H9 (cell line): ENCODE data around the gene PACS1. TPM values are rescaled to one million over a fixed set of nuclear protein-coding genes. Genes with fewer than 3 reads are reported as not detected.

Experiments
- DNase-seq: peaks from one replicate; pipeline ENCODE4 v3.0.0-alpha.2; 2017
- H2AFZ ChIP-seq: one replicate; pipeline ENCODE4 v1.6.1; 2013; ENCODE audit warnings: mild to moderate bottlenecking, low read length, control low read depth, moderate library complexity
- H2AK5ac ChIP-seq: 2 replicates; pipeline ENCODE4 v1.6.1; 2013; ENCODE audit warnings: low read length, control low read depth, mixed read lengths; ENCODE audit not compliant: insufficient read length
- H2BK120ac ChIP-seq: one replicate; pipeline ENCODE4 v1.6.1; 2013; ENCODE audit warnings: low read depth, mild to moderate bottlenecking, low read length, control low read depth, inconsistent platforms; ENCODE audit not compliant: poor library complexity, severe bottlenecking
- H2BK12ac ChIP-seq: 2 replicates; pipeline ENCODE4 v1.6.1; 2013; ENCODE audit warnings: low read length, control low read depth, mixed read lengths, low read depth; ENCODE audit not compliant: insufficient read length
- H2BK15ac ChIP-seq: 2 replicates; pipeline ENCODE4 v1.6.1; 2013; ENCODE audit warnings: low read depth, low read length, control low read depth
- H2BK20ac ChIP-seq: one replicate; pipeline ENCODE4 v1.6.1; 2013; ENCODE audit warnings: low read depth, mild to moderate bottlenecking, low read length, control low read depth, inconsistent platforms; ENCODE audit not compliant: poor library complexity, severe bottlenecking
- H2BK5ac ChIP-seq: 2 replicates; pipeline ENCODE4 v1.6.1; 2013; ENCODE audit warnings: low read length, control low read depth, mixed read lengths; ENCODE audit not compliant: insufficient read length
- H3K14ac ChIP-seq: 2 replicates; pipeline ENCODE4 v1.6.1; 2013; ENCODE audit warnings: low read length, control low read depth; ENCODE audit not compliant: insufficient read depth
- H3K18ac ChIP-seq: 2 replicates; pipeline ENCODE4 v1.6.1; 2013; ENCODE audit warnings: low read depth, mild to moderate bottlenecking, mixed read lengths, low read length, control low read depth; ENCODE audit not compliant: insufficient read length
- H3K23ac ChIP-seq: 2 replicates; pipeline ENCODE4 v1.6.1; 2013; ENCODE audit warnings: low read length, control low read depth, mixed read lengths, low read depth; ENCODE audit not compliant: insufficient read length
- H3K23me2 ChIP-seq: 2 replicates; pipeline ENCODE4 v1.6.1; 2013; ENCODE audit warnings: low read depth, mild to moderate bottlenecking, mixed read lengths, low read length, control low read depth; ENCODE audit not compliant: insufficient read length, poor library complexity, severe bottlenecking
- H3K27ac ChIP-seq: 2 replicates; pipeline ENCODE4 v1.5.1; 2013; ENCODE audit warnings: low read length, control low read depth, mixed read lengths, low read depth; ENCODE audit not compliant: insufficient read length
- H3K27me3 ChIP-seq: 2 replicates; pipeline ENCODE4 v1.6.1; 2013; ENCODE audit warnings: low read length, control low read depth, inconsistent platforms; ENCODE audit not compliant: insufficient read depth
- H3K4ac ChIP-seq: 2 replicates; pipeline ENCODE4 v1.6.1; 2013; ENCODE audit warnings: low read depth, mild to moderate bottlenecking, control low read depth, inconsistent platforms, low read length, moderate library complexity
- H3K4me1 ChIP-seq: 2 replicates; pipeline ENCODE4 v1.6.1; 2013; ENCODE audit warnings: low read length, control low read depth, inconsistent platforms; ENCODE audit not compliant: insufficient read depth
- H3K4me2 ChIP-seq: 2 replicates; pipeline ENCODE4 v1.6.1; 2013; ENCODE audit warnings: low read length, control low read depth, mixed read lengths; ENCODE audit not compliant: insufficient read length, insufficient read depth
- H3K56ac ChIP-seq: 2 replicates; pipeline ENCODE4 v1.6.1; 2013; ENCODE audit warnings: low read depth, mild to moderate bottlenecking, mixed read lengths, low read length, control low read depth; ENCODE audit not compliant: insufficient read length
- H3K79me1 ChIP-seq: 2 replicates; pipeline ENCODE4 v1.6.1; 2013; ENCODE audit warnings: low read depth, mild to moderate bottlenecking, moderate library complexity, low read length, control low read depth, inconsistent platforms; ENCODE audit not compliant: insufficient read depth, poor library complexity, severe bottlenecking
- H3K79me2 ChIP-seq: 2 replicates; pipeline ENCODE4 v1.6.1; 2013; ENCODE audit warnings: low read length, control low read depth, inconsistent platforms; ENCODE audit not compliant: insufficient read depth
- H3K9ac ChIP-seq: 2 replicates; pipeline ENCODE4 v1.6.1; 2013; ENCODE audit warnings: low read length, control low read depth, mixed read lengths; ENCODE audit not compliant: insufficient read length; ENCODE audit errors: extremely low read depth
- H3K9me3 ChIP-seq: one replicate; pipeline ENCODE4 v1.6.1; 2013; ENCODE audit warnings: low read depth, low read length, inconsistent platforms; ENCODE audit not compliant: control insufficient read depth
- H3T11ph ChIP-seq: one replicate; pipeline ENCODE4 v1.6.1; 2013; ENCODE audit warnings: mild to moderate bottlenecking, low read length, control low read depth, inconsistent platforms
- H4K20me1 ChIP-seq: one replicate; pipeline ENCODE4 v1.6.1; 2013; ENCODE audit not compliant: control insufficient read depth, insufficient read length, insufficient read depth
- H4K5ac ChIP-seq: 2 replicates; pipeline ENCODE4 v1.6.1; 2013; ENCODE audit warnings: low read depth, mild to moderate bottlenecking, mixed read lengths, low read length, control low read depth; ENCODE audit not compliant: insufficient read length
- H4K8ac ChIP-seq: replicated peaks from 2 replicates; pipeline ENCODE4 v1.6.1; 2013; ENCODE audit warnings: low read length, control low read depth, mixed read lengths, low read depth; ENCODE audit not compliant: insufficient read length
- H4K91ac ChIP-seq: 2 replicates; pipeline ENCODE4 v1.6.1; 2013; ENCODE audit warnings: low read depth, mild to moderate bottlenecking, moderate library complexity, mixed read lengths, low read length, control low read depth; ENCODE audit not compliant: insufficient read length
- H3K27ac Mint-ChIP-seq, 3 experiments: 2 replicates in 2 of 3; 3 replicates in 1 of 3; pipeline ENCODE4 v1.8.0; 2020 to 2021; ENCODE audit warnings: mixed read lengths in 3 of 3, mild to moderate bottlenecking in 1 of 3, moderate library complexity in 1 of 3
- H3K27me3 Mint-ChIP-seq: 2 replicates; pipeline ENCODE4 v1.8.0; 2021; ENCODE audit warnings: low read depth, mild to moderate bottlenecking, moderate library complexity, mixed read lengths
- H3K36me3 Mint-ChIP-seq, 3 experiments: 2 replicates in 2 of 3; 3 replicates in 1 of 3; pipeline ENCODE4 v1.8.0; 2020 to 2021; ENCODE audit warnings: low read depth in 3 of 3, mixed read lengths in 3 of 3; ENCODE audit not compliant: insufficient read depth in 1 of 3
- H3K4me1 Mint-ChIP-seq, 2 experiments: 2 replicates each; pipeline ENCODE4 v1.8.0; 2020; ENCODE audit warnings: mixed read lengths in 2 of 2
- H3K4me3 Mint-ChIP-seq, 2 experiments: 2 replicates in 1 of 2; 3 replicates in 1 of 2; pipeline ENCODE4 v1.8.0; 2020 to 2021; ENCODE audit warnings: mild to moderate bottlenecking in 2 of 2, mixed read lengths in 2 of 2, moderate library complexity in 1 of 2
- H3K9me3 Mint-ChIP-seq, 2 experiments: 2 replicates in 1 of 2; 3 replicates in 1 of 2; pipeline ENCODE4 v1.8.0; 2020; ENCODE audit warnings: mild to moderate bottlenecking in 2 of 2, mixed read lengths in 2 of 2, moderate library complexity in 1 of 2
- WGBS: extraction: QIAGEN DNeasy Blood & Tissue Kit; methylation state at CpG from one replicate; pipeline ENCODE4 v1.1.7; 2013; ENCODE audit warnings: missing lambda C conversion rate, low lambda C conversion rate, mixed read lengths; ENCODE audit not compliant: insufficient read length; ENCODE audit errors: extremely low coverage; 5-methylcytosine and 5-hydroxymethylcytosine counted together
- total RNA-seq: library from RNA; stranded (reverse); gene quantifications from 2 replicates; pipeline ENCODE4 v1.2.1, GENCODE V29; 2021
- TF ChIP-seq, protein P1 (sequence below): fragments of 200-600 bp; sonication (generic); conservative IDR thresholded peaks from 3 replicates; pipeline ENCODE4 v1.8.0; 2021; ENCODE audit warnings: antibody characterized with exemption, mild to moderate bottlenecking

Gene PACS1
- total RNA-seq, 1 experiment from 2014 or later = 35.5 TPM

DNA sequence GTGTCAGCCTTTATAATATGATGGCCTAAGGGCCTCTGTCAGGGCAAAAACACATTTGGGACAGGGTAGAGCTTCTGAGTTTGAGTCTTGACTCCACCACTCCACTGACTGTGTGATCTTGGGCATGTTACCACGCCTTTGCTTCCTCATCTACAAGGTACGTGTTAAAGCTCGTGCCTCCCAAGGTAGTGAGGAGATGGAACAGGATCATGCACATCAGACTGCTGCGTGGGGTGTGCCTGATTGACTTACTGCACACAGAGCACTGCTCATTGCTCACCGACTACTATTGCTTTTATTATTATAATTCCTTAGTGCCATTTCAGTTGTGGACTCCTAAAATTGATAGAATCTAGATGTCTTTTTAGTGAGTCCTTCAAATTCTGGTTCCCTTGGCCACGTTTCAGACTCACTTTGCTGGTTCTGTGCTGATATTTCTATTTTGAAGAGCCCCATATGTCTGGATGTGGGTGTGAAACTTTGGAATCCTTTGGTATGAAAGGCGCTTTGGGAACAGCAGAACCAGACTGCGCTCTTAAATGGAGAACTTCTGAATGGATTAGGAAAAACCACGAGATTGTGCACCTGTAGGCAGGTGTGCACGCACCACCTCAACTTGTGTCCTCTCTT lies 154.3 kb downstream of the PACS1 start:
- Histone ChIP-seq H3K23me2 (no peaks in the 10 kb centered on the region), H2BK15ac (no peak overlapping the region), H3K79me2 (no peaks in the 10 kb centered on the region), H3K4ac (no peak overlapping the region), H2BK5ac (no peak overlapping the region), H3K79me1 (no peaks in the 10 kb centered on the region), H3K9ac (no peak overlapping the region), H3K27ac (no peak overlapping the region), H3K27me3 (no peaks in the 10 kb centered on the region), H3K56ac (no peak overlapping the region), H3K18ac (no peak overlapping the region), H3K23ac (no peak overlapping the region), H2BK20ac (no peak overlapping the region), H4K91ac (no peak overlapping the region), H2BK12ac (no peak overlapping the region), H2BK120ac (no peak overlapping the region), H4K5ac (no peak overlapping the region), H2AFZ (no peak overlapping the region), H3T11ph (no peak overlapping the region), H3K14ac (no peak overlapping the region), H2AK5ac (no peak overlapping the region), H3K9me3 (no peaks in the 10 kb centered on the region), H3K4me1 (no peaks in the 10 kb centered on the region), H4K8ac (no peak overlapping the region), H3K4me2 (no peak overlapping the region), H4K20me1 (no peaks in the 10 kb centered on the region)
- no peak overlapping the region for H3K4me3 Mint-ChIP-seq
- TF ChIP-seq, protein P1, sequence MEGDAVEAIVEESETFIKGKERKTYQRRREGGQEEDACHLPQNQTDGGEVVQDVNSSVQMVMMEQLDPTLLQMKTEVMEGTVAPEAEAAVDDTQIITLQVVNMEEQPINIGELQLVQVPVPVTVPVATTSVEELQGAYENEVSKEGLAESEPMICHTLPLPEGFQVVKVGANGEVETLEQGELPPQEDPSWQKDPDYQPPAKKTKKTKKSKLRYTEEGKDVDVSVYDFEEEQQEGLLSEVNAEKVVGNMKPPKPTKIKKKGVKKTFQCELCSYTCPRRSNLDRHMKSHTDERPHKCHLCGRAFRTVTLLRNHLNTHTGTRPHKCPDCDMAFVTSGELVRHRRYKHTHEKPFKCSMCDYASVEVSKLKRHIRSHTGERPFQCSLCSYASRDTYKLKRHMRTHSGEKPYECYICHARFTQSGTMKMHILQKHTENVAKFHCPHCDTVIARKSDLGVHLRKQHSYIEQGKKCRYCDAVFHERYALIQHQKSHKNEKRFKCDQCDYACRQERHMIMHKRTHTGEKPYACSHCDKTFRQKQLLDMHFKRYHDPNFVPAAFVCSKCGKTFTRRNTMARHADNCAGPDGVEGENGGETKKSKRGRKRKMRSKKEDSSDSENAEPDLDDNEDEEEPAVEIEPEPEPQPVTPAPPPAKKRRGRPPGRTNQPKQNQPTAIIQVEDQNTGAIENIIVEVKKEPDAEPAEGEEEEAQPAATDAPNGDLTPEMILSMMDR = no peak
- no peak for DNase-seq
- H3K36me3 Mint-ChIP-seq = peaks cover 1 to 15% (median 7%) of the 10 kb centered on the region in 3 experiments; a peak in 3 of 7 replicates
- no peaks in the 10 kb centered on the region for H3K27me3 Mint-ChIP-seq
- no CpG with 5 or more reads among the region's 10 CpGs for WGBS
- no peaks in the 10 kb centered on the region for H3K9me3 Mint-ChIP-seq
- no peak overlapping the region; a peak in 1 of 7 replicates for H3K27ac Mint-ChIP-seq
- peaks cover 19 to 20% of the 10 kb centered on the region in 2 experiments for H3K4me1 Mint-ChIP-seq
